IPS-15b (cell line): ENCODE measurements around the gene CCNY.
A peak's percentile ranks its signal among the peaks of the same experiment; 100 is the strongest.

Experiments used
- H3K27me3 ChIP-seq: one replicate; pipeline ENCODE4 v1.6.1; 2013; ENCODE audit warnings: low read length; ENCODE audit not compliant: control insufficient read depth, insufficient read depth
- H3K36me3 ChIP-seq: one replicate; pipeline ENCODE4 v1.6.1; 2013; ENCODE audit warnings: low read length; ENCODE audit not compliant: control insufficient read depth, insufficient read depth
- H3K4me1 ChIP-seq: one replicate; pipeline ENCODE4 v1.6.1; 2013; ENCODE audit warnings: mild to moderate bottlenecking, low read length; ENCODE audit not compliant: control insufficient read depth, insufficient read depth
- H3K4me3 ChIP-seq: one replicate; pipeline ENCODE4 v1.5.1; 2013; ENCODE audit warnings: low read depth, low read length
- H3K9ac ChIP-seq: one replicate; pipeline ENCODE4 v1.6.1; 2013; ENCODE audit warnings: low read depth, mild to moderate bottlenecking, low read length
- H3K9me3 ChIP-seq: one replicate; pipeline ENCODE4 v1.6.1; 2013; ENCODE audit warnings: mild to moderate bottlenecking, low read length; ENCODE audit not compliant: control insufficient read depth, insufficient read depth

Gene CCNY

GRCh38 chr10:35572583-35572982, 236.3 kb downstream of the CCNY start:
- no peaks in the 10 kb centered on the region for H3K27me3 ChIP-seq
- no peaks in the 10 kb centered on the region for H3K9me3 ChIP-seq
- no peak overlapping the region for H3K9ac ChIP-seq
- H3K36me3 ChIP-seq, result no peaks in the 10 kb centered on the region
- H3K4me3 ChIP-seq, result no peak overlapping the region
- H3K4me1 ChIP-seq, result peaks cover 7% of the 10 kb centered on the region

- peaks cover 7% of the 10 kb centered on the region for H3K4me1 ChIP-seq
- H3K4me3 ChIP-seq, result no peak overlapping the region
- no peaks in the 10 kb centered on the region for H3K36me3 ChIP-seq
- no peaks in the 10 kb centered on the region for H3K27me3 ChIP-seq
- no peaks in the 10 kb centered on the region for H3K9me3 ChIP-seq
- peak overlapping the region; percentile 9 for H3K9ac ChIP-seq
Measured at GRCh38 chr10:35573796-35574195, 237.5 kb downstream of the CCNY start.

- Histone ChIP-seq H3K36me3 (no peaks in the 10 kb centered on the region), H3K27me3 (no peaks in the 10 kb centered on the region), H3K9ac (no peak overlapping the region)
Measured at GRCh38 chr10:35574924-35575352, 238.6 kb downstream of the CCNY start.

GRCh38 chr10:35575640-35576039, 239.3 kb downstream of the CCNY start:
- Histone ChIP-seq H3K4me1 (peaks cover 7% of the 10 kb centered on the region), H3K36me3 (no peaks in the 10 kb centered on the region), H3K27me3 (no peaks in the 10 kb centered on the region), H3K4me3 (no peak overlapping the region), H3K9me3 (no peaks in the 10 kb centered on the region), H3K9ac (no peak overlapping the region)

More at GRCh38 chr10:35574924-35575352, 238.6 kb downstream of the CCNY start:
- peaks cover 7% of the 10 kb centered on the region for H3K4me1 ChIP-seq
- H3K4me3 ChIP-seq, result no peak overlapping the region
- H3K9me3 ChIP-seq, result no peaks in the 10 kb centered on the region

- H3K36me3 ChIP-seq, result no peaks in the 10 kb centered on the region
- no peak overlapping the region for H3K4me3 ChIP-seq
- no peaks in the 10 kb centered on the region for H3K27me3 ChIP-seq
- H3K4me1 ChIP-seq, result peaks cover 7% of the 10 kb centered on the region
- no peaks in the 10 kb centered on the region for H3K9me3 ChIP-seq
- H3K9ac ChIP-seq, result no peak overlapping the region
Measured at GRCh38 chr10:35576730-35577129, 240.4 kb downstream of the CCNY start.

DNA sequence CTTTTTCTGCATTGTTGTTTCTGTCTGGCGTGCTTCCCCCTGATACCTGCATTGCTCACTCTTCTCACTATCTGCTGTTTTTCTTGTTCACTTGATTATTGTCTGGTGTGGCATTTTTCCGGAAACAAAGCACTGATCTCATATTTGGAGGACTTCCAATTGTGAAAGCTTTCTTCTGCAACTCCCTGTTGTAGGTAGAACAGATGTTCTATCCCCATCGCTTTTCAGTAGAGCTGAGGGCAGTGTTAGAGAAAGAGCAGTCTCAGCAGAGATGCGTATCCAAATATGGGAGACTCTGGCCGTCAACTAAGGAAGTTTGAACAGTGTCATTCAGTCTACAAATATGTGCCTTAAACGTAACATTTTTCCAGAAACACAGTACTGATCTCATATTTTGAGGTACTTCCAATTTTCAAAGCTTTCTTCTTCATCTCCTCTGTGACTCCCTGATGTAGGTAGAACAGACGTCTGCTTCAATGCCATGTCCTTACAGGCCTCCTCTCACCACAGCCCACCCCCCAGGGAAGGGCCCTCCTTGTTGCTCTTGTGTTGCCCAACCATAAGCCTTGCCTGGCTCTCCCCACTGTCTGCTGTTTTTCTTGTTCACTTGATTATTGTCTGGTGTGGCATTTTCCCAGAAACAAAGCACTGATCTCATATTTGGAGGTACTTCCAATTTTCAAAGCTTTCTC, 241.8 kb downstream of the CCNY start:
- Histone ChIP-seq H3K4me3 (no peak overlapping the region), H3K9me3 (no peaks in the 10 kb centered on the region), H3K36me3 (no peaks in the 10 kb centered on the region), H3K27me3 (no peaks in the 10 kb centered on the region), H3K9ac (no peak overlapping the region), H3K4me1 (peaks cover 7% of the 10 kb centered on the region)

GRCh38 chr10:35578618-35578956, 242.3 kb downstream of the CCNY start:
- H3K4me1 ChIP-seq, result peaks cover 7% of the 10 kb centered on the region
- no peaks in the 10 kb centered on the region for H3K9me3 ChIP-seq
- H3K4me3 ChIP-seq, result no peak overlapping the region
- no peaks in the 10 kb centered on the region for H3K27me3 ChIP-seq
- H3K36me3 ChIP-seq, result no peaks in the 10 kb centered on the region
- H3K9ac ChIP-seq, result no peak overlapping the region

- Histone ChIP-seq H3K4me1 (peaks cover 7% of the 10 kb centered on the region), H3K9me3 (no peaks in the 10 kb centered on the region), H3K4me3 (no peak overlapping the region), H3K36me3 (no peaks in the 10 kb centered on the region), H3K27me3 (no peaks in the 10 kb centered on the region), H3K9ac (no peak overlapping the region)
Measured at GRCh38 chr10:35579116-35579515, 242.8 kb downstream of the CCNY start.

- Histone ChIP-seq H3K9me3 (no peaks in the 10 kb centered on the region), H3K9ac (no peak overlapping the region), H3K36me3 (no peaks in the 10 kb centered on the region), H3K4me1 (no peaks in the 10 kb centered on the region), H3K4me3 (no peak overlapping the region), H3K27me3 (no peaks in the 10 kb centered on the region)
Measured at GRCh38 chr10:35579726-35580422, 243.6 kb downstream of the CCNY start.

- Histone ChIP-seq H3K4me1 (no peaks in the 10 kb centered on the region), H3K9ac (no peak overlapping the region), H3K4me3 (no peak overlapping the region), H3K9me3 (no peaks in the 10 kb centered on the region), H3K27me3 (no peaks in the 10 kb centered on the region), H3K36me3 (no peaks in the 10 kb centered on the region)
Measured at GRCh38 chr10:35580423-35580770, 244.1 kb downstream of the CCNY start.

DNA sequence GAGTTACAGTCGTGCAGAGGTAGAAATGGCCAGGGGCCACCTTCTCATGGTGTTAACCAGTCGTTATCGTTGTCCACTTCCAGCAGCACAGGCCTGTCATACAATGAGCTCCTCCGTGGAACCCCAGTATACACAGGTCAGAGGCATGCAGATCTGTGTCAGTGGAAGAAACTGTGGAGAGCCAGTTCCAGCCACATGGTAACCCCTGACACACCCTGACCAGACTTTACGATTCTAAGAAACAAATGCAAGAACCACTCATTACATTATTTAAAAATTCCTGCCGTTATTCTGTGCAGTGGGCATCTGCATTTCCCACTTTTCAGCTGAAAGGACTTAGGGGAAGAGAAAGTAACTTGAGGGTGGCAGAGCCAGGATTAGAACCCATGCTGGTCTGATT, 245.3 kb downstream of the CCNY start:
- Histone ChIP-seq H3K4me3 (no peak overlapping the region), H3K4me1 (no peaks in the 10 kb centered on the region), H3K27me3 (no peaks in the 10 kb centered on the region), H3K36me3 (no peaks in the 10 kb centered on the region), H3K9me3 (no peaks in the 10 kb centered on the region), H3K9ac (no peak overlapping the region)

DNA sequence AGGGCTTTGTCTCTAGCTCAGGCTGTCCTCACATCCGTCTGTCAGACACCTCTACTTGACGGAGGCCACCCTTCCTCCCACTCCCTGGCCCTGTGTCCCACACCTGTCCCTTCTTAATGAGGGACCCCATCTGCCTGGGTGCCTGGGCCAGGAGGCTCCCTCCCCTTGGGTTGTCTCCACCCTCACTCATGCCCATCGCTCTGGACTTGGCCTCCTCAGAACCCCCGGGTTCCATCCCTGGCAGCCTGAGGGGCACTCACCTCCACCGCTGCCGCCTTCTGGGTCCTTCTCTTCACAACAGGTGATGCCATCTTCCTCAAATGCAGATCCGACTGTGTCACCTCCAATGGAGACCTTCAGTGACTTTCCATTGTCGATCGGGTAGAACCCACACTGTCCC, 248.6 kb downstream of the CCNY start:
- H3K4me1 ChIP-seq, result no peaks in the 10 kb centered on the region
- H3K27me3 ChIP-seq, result no peaks in the 10 kb centered on the region
- H3K36me3 ChIP-seq, result no peaks in the 10 kb centered on the region
- no peak overlapping the region for H3K4me3 ChIP-seq
- no peaks in the 10 kb centered on the region for H3K9me3 ChIP-seq
- H3K9ac ChIP-seq, result no peak overlapping the region
